Activated B cell treated with CpG ODN at 0.5 μM for 24 hours (primary cell): Measurements from ENCODE around the gene CPPED1. TPM values are rescaled to one million over a fixed set of nuclear protein-coding genes. Genes with fewer than 3 reads are reported as not detected.

Experiments used
- ATAC-seq: fragments of 200-7000 bp; cut with Tn5 transposase; one replicate; pipeline ENCODE4 v1.10.0; 2021; ENCODE audit warnings: low read depth, mild to moderate bottlenecking, moderate library complexity
- CTCF ChIA-PET: fragments of 350-600 bp; sonication (Branson Sonifier 250); formaldehyde crosslinking; loops from one replicate; lab custom pipeline; 2021; ENCODE audit warnings: antibody characterized with exemption; lab: Charles Lee
- POLR2A ChIA-PET: fragments of 350-600 bp; sonication (Branson Sonifier 250); formaldehyde crosslinking; loops from one replicate; lab custom pipeline; 2021; ENCODE audit warnings: antibody characterized with exemption; lab: Charles Lee
- DNase-seq: peaks from one replicate; pipeline ENCODE4 v3.0.0; 2022
- H3K27ac Mint-ChIP-seq: one replicate; pipeline ENCODE4 v1.8.0; 2020; ENCODE audit warnings: mixed read lengths
- H3K27me3 Mint-ChIP-seq: one replicate; pipeline ENCODE4 v1.8.0; 2021; ENCODE audit warnings: mixed read lengths
- H3K36me3 Mint-ChIP-seq: one replicate; pipeline ENCODE4 v1.8.0; 2021; ENCODE audit warnings: low read depth, mixed read lengths
- H3K4me1 Mint-ChIP-seq: one replicate; pipeline ENCODE4 v1.8.0; 2021; ENCODE audit warnings: mixed read lengths
- H3K4me3 Mint-ChIP-seq: one replicate; pipeline ENCODE4 v1.8.0; 2020; ENCODE audit warnings: mild to moderate bottlenecking, mixed read lengths
- H3K9me3 Mint-ChIP-seq: one replicate; pipeline ENCODE4 v1.8.0; 2020; ENCODE audit warnings: mixed read lengths
- intact Hi-C: fragments of 100-400 bp; cut with micrococcal nuclease; formaldehyde crosslinking; loops from one replicate; pipeline ENCODE4 v1.15.1; 2024
- total RNA-seq: library from RNA; stranded (reverse); gene quantifications from 2 replicates; pipeline ENCODE4 v1.2.3, GENCODE V29; 2022
- TF ChIP-seq, protein P1 (sequence below): fragments of 200-600 bp; IDR thresholded peaks from one replicate; pipeline ENCODE4 v1.8.0; 2022; ENCODE audit warnings: antibody characterized with exemption, mild to moderate bottlenecking

Gene CPPED1
- total RNA-seq, 1 donor from 2014 or later: 14.1 TPM

DNA sequence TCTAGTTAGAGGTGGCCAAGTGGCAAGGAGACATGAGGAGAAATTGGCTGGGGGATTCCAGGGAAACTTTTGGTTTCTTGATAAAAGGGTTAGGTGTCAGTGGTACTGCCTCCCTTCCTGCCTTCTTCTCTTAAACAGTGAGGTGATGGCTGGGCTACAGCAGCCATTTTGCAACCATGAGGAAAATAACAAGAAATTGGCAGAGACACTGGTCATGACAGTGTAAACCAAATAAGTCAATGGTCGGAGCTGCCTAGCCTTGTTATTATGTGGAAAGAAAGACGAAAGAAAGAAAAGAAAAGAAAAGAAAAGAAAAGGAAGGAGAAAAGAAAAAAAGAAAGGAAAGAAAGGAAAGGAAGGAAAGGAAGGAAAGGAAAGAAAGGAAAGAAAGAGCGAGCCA, 63.9 kb downstream of the CPPED1 start:
- H3K36me3 Mint-ChIP-seq: peaks cover 27% of the 10 kb centered on the region
- DNase-seq (no peak), ATAC-seq (no peak)
- H3K27ac Mint-ChIP-seq: no peak overlapping the region
- H3K27me3 Mint-ChIP-seq: no peaks in the 10 kb centered on the region
- H3K4me3 Mint-ChIP-seq: no peak overlapping the region
- CTCF ChIA-PET: no interaction called here
- H3K9me3 Mint-ChIP-seq: peaks cover 11% of the 10 kb centered on the region
- intact Hi-C loops: no loop called here
- POLR2A ChIA-PET: no interaction called here
- H3K4me1 Mint-ChIP-seq: no peaks in the 10 kb centered on the region
- TF ChIP-seq, protein P1, sequence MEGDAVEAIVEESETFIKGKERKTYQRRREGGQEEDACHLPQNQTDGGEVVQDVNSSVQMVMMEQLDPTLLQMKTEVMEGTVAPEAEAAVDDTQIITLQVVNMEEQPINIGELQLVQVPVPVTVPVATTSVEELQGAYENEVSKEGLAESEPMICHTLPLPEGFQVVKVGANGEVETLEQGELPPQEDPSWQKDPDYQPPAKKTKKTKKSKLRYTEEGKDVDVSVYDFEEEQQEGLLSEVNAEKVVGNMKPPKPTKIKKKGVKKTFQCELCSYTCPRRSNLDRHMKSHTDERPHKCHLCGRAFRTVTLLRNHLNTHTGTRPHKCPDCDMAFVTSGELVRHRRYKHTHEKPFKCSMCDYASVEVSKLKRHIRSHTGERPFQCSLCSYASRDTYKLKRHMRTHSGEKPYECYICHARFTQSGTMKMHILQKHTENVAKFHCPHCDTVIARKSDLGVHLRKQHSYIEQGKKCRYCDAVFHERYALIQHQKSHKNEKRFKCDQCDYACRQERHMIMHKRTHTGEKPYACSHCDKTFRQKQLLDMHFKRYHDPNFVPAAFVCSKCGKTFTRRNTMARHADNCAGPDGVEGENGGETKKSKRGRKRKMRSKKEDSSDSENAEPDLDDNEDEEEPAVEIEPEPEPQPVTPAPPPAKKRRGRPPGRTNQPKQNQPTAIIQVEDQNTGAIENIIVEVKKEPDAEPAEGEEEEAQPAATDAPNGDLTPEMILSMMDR: no peak

DNA sequence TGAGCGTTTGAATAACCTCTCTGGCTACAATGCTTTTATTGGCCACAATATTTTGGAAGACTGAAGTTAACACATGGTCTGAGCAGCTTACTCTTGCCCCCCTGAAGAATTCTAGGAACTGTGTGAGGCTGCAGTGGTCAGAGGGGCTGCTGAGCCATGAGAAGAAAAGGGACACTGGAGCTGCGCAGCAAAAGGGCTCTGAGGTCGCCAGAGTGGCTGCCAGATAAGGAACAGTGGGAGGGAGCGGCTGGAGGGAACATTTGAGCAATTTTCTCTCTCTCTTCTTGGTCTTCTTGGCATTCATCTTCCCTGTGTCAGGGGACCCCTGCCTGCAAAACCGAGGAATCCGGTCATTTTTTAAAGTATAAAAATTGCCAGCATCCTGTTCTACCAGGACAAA, 66.1 kb downstream of the CPPED1 start:
- TF ChIP-seq, protein P1: no peak
- H3K36me3 Mint-ChIP-seq: peaks cover 34% of the 10 kb centered on the region
- DNase-seq: no peak
- H3K4me1 Mint-ChIP-seq: no peaks in the 10 kb centered on the region
- ChIA-PET POLR2A (no interaction called here), CTCF (no interaction called here)
- no peak for ATAC-seq
- peaks cover 14% of the 10 kb centered on the region for H3K9me3 Mint-ChIP-seq
- H3K4me3 Mint-ChIP-seq: no peak overlapping the region
- no peak overlapping the region for H3K27ac Mint-ChIP-seq
- no peaks in the 10 kb centered on the region for H3K27me3 Mint-ChIP-seq
- intact Hi-C loops: no loop called here

DNA sequence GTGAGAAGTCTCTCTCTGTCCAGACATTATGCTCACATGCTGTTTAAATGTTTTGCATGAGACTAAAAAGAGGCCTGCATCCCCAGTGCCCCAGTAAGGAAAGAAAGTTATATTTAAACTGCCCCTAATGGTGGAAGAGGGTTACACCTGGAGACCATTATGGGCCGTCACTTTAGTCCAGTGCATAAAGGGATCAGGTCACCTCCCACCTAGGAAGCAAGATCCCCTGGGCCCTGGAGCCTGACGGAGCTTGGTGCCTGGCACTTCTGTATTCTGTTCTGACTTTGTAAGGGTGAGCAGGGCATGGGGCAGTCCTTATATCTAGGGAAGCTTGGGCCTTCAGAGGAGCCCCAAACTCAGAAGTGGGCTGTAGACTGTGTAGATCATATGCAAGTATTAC, 67.9 kb downstream of the CPPED1 start:
- DNase-seq (no peak), ATAC-seq (no peak)
- H3K4me3 Mint-ChIP-seq: no peak overlapping the region
- TF ChIP-seq, protein P1: no peak
- ChIA-PET POLR2A (no interaction called here), CTCF (no interaction called here)
- H3K36me3 Mint-ChIP-seq: peaks cover 37% of the 10 kb centered on the region
- peaks cover 21% of the 10 kb centered on the region for H3K9me3 Mint-ChIP-seq
- H3K27me3 Mint-ChIP-seq: no peaks in the 10 kb centered on the region
- intact Hi-C loops: no loop called here
- no peaks in the 10 kb centered on the region for H3K4me1 Mint-ChIP-seq
- H3K27ac Mint-ChIP-seq: no peak overlapping the region

- H3K4me1 Mint-ChIP-seq: no peaks in the 10 kb centered on the region
- DNase-seq (no peak), ATAC-seq (no peak)
- CTCF ChIA-PET: no interaction called here
- peaks cover 18% of the 10 kb centered on the region for H3K9me3 Mint-ChIP-seq
- TF ChIP-seq, protein P1: no peak
- H3K27ac Mint-ChIP-seq: no peak overlapping the region
- no peak overlapping the region for H3K4me3 Mint-ChIP-seq
- no peaks in the 10 kb centered on the region for H3K27me3 Mint-ChIP-seq
- H3K36me3 Mint-ChIP-seq: peaks cover 38% of the 10 kb centered on the region
- POLR2A ChIA-PET: no interaction called here
- intact Hi-C loops: no loop called here
Observed at GRCh38 chr16:12732600-12732999, 71.1 kb downstream of the CPPED1 start.

DNA sequence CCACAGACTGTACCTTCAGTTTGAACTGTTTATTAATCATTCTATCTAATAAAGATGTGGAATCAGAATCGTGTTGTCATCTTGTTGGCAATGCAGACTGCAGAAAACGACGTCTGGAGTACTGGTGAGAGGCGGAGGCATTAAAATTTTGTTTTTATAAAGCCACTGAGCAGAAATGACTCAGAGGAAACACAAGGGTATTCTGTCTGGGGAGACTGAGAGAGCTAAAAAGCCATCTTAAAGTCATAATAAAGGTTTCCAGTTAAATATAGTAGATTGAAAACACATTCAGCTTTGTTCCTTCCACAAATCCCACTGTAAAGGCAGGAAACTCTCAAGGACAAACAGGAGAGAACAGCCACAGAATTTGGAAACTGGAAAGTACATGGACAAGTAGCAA, 74.2 kb downstream of the CPPED1 start:
- no peak overlapping the region for H3K27ac Mint-ChIP-seq
- CTCF ChIA-PET: no interaction called here
- no peak for DNase-seq
- H3K4me1 Mint-ChIP-seq: no peaks in the 10 kb centered on the region
- peaks cover 24% of the 10 kb centered on the region for H3K36me3 Mint-ChIP-seq
- H3K9me3 Mint-ChIP-seq: peaks cover 18% of the 10 kb centered on the region
- POLR2A ChIA-PET: no interaction called here
- TF ChIP-seq, protein P1: no peak
- no peak overlapping the region for H3K4me3 Mint-ChIP-seq
- no peaks in the 10 kb centered on the region for H3K27me3 Mint-ChIP-seq
- no peak for ATAC-seq
- intact Hi-C loops: no loop called here
